Measurements from ENCODE around the gene PFKFB4. TPM values are rescaled to one million over a fixed set of nuclear protein-coding genes. Genes with fewer than 3 reads are reported as not detected.

PFKFB4 gene
- total RNA-seq, 1 experiment from 2014 or later = 12.3 TPM

GRCh38 chr3:48477959-48478520 is 78.6 kb downstream of the PFKFB4 start:
- no peaks in the 10 kb centered on the region for H3K79me2 ChIP-seq (ENCODE audit: insufficient read depth, low read length)
- no peak overlapping the region for H3K4me2 ChIP-seq (ENCODE audit: insufficient read depth, insufficient read length, low read length)
- H2BK5ac ChIP-seq (ENCODE audit: insufficient read length, low read length) = no peak overlapping the region
- H4K91ac ChIP-seq (ENCODE audit: insufficient read length, low read depth, low read length) = no peak overlapping the region
- no peak overlapping the region for H3K4ac ChIP-seq (ENCODE audit: low read depth, low read length)
- H3K9me3 ChIP-seq (ENCODE audit: control insufficient read depth, low read depth, low read length) = no peaks in the 10 kb centered on the region
- Mint-ChIP-seq H3K9me3 (no peaks in the 10 kb centered on the region), H3K36me3 (ENCODE audit: insufficient read depth in 1 of 3, low read depth in 3 of 3) (peaks cover 5 to 6% (median 6%) of the 10 kb centered on the region in 3 experiments; a peak in 6 of 7 replicates), H3K27me3 (ENCODE audit: low read depth) (no peaks in the 10 kb centered on the region), H3K4me1 (peaks cover 40 to 42% of the 10 kb centered on the region in 2 experiments), H3K27ac (peak overlapping the region in 2 of 3 experiments; percentile 75 to 82; a peak in 4 of 7 replicates), H3K4me3 (no peak overlapping the region)
- H3K23ac ChIP-seq (ENCODE audit: insufficient read length, low read depth, low read length) = no peak overlapping the region
- H4K8ac ChIP-seq (replicated peaks; ENCODE audit: insufficient read length, low read depth, low read length) = no peak overlapping the region
- H3K23me2 ChIP-seq (ENCODE audit: insufficient read length, low read depth, low read length, poor library complexity, severe bottlenecking) = no peaks in the 10 kb centered on the region
- no peak overlapping the region for H3K14ac ChIP-seq (ENCODE audit: insufficient read depth, low read length)
- H2BK12ac ChIP-seq (ENCODE audit: insufficient read length, low read depth, low read length) = no peak overlapping the region
- no peak overlapping the region for H2BK20ac ChIP-seq (ENCODE audit: low read depth, low read length, poor library complexity, severe bottlenecking)
- no CpG with 5 or more reads among the region's 9 CpGs for WGBS (ENCODE audit: extremely low coverage, insufficient read length, low lambda C conversion rate)
- no peak overlapping the region for H3K9ac ChIP-seq (ENCODE audit: extremely low read depth, insufficient read length, low read length)
- TF ChIP-seq, protein P1, sequence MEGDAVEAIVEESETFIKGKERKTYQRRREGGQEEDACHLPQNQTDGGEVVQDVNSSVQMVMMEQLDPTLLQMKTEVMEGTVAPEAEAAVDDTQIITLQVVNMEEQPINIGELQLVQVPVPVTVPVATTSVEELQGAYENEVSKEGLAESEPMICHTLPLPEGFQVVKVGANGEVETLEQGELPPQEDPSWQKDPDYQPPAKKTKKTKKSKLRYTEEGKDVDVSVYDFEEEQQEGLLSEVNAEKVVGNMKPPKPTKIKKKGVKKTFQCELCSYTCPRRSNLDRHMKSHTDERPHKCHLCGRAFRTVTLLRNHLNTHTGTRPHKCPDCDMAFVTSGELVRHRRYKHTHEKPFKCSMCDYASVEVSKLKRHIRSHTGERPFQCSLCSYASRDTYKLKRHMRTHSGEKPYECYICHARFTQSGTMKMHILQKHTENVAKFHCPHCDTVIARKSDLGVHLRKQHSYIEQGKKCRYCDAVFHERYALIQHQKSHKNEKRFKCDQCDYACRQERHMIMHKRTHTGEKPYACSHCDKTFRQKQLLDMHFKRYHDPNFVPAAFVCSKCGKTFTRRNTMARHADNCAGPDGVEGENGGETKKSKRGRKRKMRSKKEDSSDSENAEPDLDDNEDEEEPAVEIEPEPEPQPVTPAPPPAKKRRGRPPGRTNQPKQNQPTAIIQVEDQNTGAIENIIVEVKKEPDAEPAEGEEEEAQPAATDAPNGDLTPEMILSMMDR (conservative IDR thresholded peaks at IDR 0.05) = no peak
- H3K18ac ChIP-seq (ENCODE audit: insufficient read length, low read depth, low read length) = no peak overlapping the region
- DNase-seq = no peak
- H2AFZ ChIP-seq (ENCODE audit: low read length) = no peak overlapping the region
- no peak overlapping the region for H2BK15ac ChIP-seq (ENCODE audit: low read depth, low read length)
- no peak overlapping the region for H3T11ph ChIP-seq (ENCODE audit: low read length)
- no peaks in the 10 kb centered on the region for H3K27me3 ChIP-seq (ENCODE audit: insufficient read depth, low read length)
- no peak overlapping the region for H4K5ac ChIP-seq (ENCODE audit: insufficient read length, low read depth, low read length)
- no peaks in the 10 kb centered on the region for H4K20me1 ChIP-seq (ENCODE audit: control insufficient read depth, insufficient read depth, insufficient read length)
- no peak overlapping the region for H2BK120ac ChIP-seq (ENCODE audit: low read depth, low read length, poor library complexity, severe bottlenecking)
- no peaks in the 10 kb centered on the region for H3K79me1 ChIP-seq (ENCODE audit: insufficient read depth, low read depth, low read length, poor library complexity, severe bottlenecking)
- H2AK5ac ChIP-seq (ENCODE audit: insufficient read length, low read length) = no peak overlapping the region
- no peak overlapping the region for H3K27ac ChIP-seq (ENCODE audit: insufficient read length, low read depth, low read length)
- H3K4me1 ChIP-seq (ENCODE audit: insufficient read depth, low read length) = peaks cover 7% of the 10 kb centered on the region; the same call in 1 of the 2 replicates
- no peak overlapping the region for H3K56ac ChIP-seq (ENCODE audit: insufficient read length, low read depth, low read length)
